GM19023 (cell line): Measurements from ENCODE around the gene PPFIA2.

Source experiments
- ATAC-seq: cut with Tn5 transposase; IDR thresholded peaks from one replicate; pipeline ENCODE4 v1.9.1; 2021; ENCODE audit warnings: mild to moderate bottlenecking, moderate library complexity; ENCODE audit not compliant: unreplicated experiment

The PPFIA2 gene

GRCh38 chr12:81759190-81760051 lies at the start of gene PPFIA2:
TSS of gene PPFIA2 (minus strand) at chr12:81759350.
- ATAC-seq, result no peak

- ATAC-seq, result no peak
These were observed 41.4 kb upstream of the PPFIA2 start for GRCh38 chr12:81800298-81801148.

- no peak for ATAC-seq
These were observed 39.1 kb upstream of the PPFIA2 start for GRCh38 chr12:81798294-81798693.

- ATAC-seq, result no peak
These were observed 38.0 kb upstream of the PPFIA2 start for GRCh38 chr12:81797100-81797499.

- no peak for ATAC-seq
These were observed 33.5 kb upstream of the PPFIA2 start for GRCh38 chr12:81792666-81793065.

GRCh38 chr12:81779216-81779615 lies 20.1 kb upstream of the PPFIA2 start:
- ATAC-seq, result no peak

GRCh38 chr12:81778719-81779118 lies 19.6 kb upstream of the PPFIA2 start:
- no peak for ATAC-seq

GRCh38 chr12:81758421-81759189 lies 545 bp downstream of the PPFIA2 start:
- no peak for ATAC-seq

- ATAC-seq, result no peak
These were observed 1.3 kb downstream of the PPFIA2 start for GRCh38 chr12:81757731-81758365.

- ATAC-seq, result no peak
These were observed 29.4 kb downstream of the PPFIA2 start for GRCh38 chr12:81729781-81730180.

GRCh38 chr12:81727391-81727790 lies 31.8 kb downstream of the PPFIA2 start:
- no peak for ATAC-seq

- no peak for ATAC-seq
These were observed 32.5 kb downstream of the PPFIA2 start for GRCh38 chr12:81726634-81727033.

- ATAC-seq, result no peak
These were observed 35.8 kb downstream of the PPFIA2 start for GRCh38 chr12:81723361-81723760.

GRCh38 chr12:81722004-81722403 lies 37.1 kb downstream of the PPFIA2 start:
- ATAC-seq, result no peak

GRCh38 chr12:81718616-81719015 lies 40.5 kb downstream of the PPFIA2 start:
- ATAC-seq, result no peak

- no peak for ATAC-seq
These were observed 46.6 kb downstream of the PPFIA2 start for GRCh38 chr12:81712536-81712935.

- ATAC-seq, result no peak
These were observed 53.6 kb downstream of the PPFIA2 start for GRCh38 chr12:81705586-81705985.

GRCh38 chr12:81699551-81699950 lies 59.6 kb downstream of the PPFIA2 start:
- no peak for ATAC-seq

- ATAC-seq, result no peak
These were observed 67.1 kb downstream of the PPFIA2 start for GRCh38 chr12:81692008-81692407.

GRCh38 chr12:81683881-81684280 lies 75.3 kb downstream of the PPFIA2 start:
- ATAC-seq, result no peak

GRCh38 chr12:81679614-81680013 lies 79.5 kb downstream of the PPFIA2 start:
- no peak for ATAC-seq
